ENCODE results near the gene KIF26A. TPM values are rescaled to one million over a fixed set of nuclear protein-coding genes. Genes with fewer than 3 reads are reported as not detected.

KIF26A gene
- total RNA-seq, 1 donor from 2014 or later: 5.9 TPM

DNA sequence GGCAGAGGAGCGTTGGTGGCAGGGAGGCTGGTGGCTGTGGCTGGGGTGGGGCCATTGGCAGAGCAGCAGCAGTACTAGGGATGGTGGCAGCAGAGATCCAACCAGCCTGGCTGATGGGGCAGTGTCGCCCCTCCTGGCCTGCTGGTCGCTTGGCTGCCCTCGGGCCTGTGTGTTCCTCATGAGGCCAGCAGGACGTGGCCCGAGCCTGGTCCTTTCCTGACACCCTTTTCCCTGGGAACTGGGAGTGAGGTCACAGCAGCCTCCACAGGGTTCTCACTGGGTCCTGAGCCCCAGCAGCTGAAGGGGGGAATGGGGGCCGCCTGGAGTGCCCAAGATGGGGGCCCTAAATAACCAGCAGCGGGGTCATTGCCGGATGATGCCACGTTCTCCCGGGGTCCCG, 46.1 kb downstream of the KIF26A start:
- Mint-ChIP-seq H3K4me3 (ENCODE audit: unreplicated experiment) (no peak overlapping the region), H3K9me3 (ENCODE audit: unreplicated experiment) (peaks cover 6% of the 10 kb centered on the region), H3K4me1 (ENCODE audit: low read depth, unreplicated experiment) (no peaks in the 10 kb centered on the region), H3K27me3 (ENCODE audit: unreplicated experiment) (peaks cover 4% of the 10 kb centered on the region), H3K27ac (ENCODE audit: unreplicated experiment) (no peak overlapping the region), H3K36me3 (ENCODE audit: unreplicated experiment) (no peaks in the 10 kb centered on the region)
- TF ChIP-seq, protein P1, sequence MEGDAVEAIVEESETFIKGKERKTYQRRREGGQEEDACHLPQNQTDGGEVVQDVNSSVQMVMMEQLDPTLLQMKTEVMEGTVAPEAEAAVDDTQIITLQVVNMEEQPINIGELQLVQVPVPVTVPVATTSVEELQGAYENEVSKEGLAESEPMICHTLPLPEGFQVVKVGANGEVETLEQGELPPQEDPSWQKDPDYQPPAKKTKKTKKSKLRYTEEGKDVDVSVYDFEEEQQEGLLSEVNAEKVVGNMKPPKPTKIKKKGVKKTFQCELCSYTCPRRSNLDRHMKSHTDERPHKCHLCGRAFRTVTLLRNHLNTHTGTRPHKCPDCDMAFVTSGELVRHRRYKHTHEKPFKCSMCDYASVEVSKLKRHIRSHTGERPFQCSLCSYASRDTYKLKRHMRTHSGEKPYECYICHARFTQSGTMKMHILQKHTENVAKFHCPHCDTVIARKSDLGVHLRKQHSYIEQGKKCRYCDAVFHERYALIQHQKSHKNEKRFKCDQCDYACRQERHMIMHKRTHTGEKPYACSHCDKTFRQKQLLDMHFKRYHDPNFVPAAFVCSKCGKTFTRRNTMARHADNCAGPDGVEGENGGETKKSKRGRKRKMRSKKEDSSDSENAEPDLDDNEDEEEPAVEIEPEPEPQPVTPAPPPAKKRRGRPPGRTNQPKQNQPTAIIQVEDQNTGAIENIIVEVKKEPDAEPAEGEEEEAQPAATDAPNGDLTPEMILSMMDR (IDR thresholded peaks at IDR 0.05; ENCODE audit: partially characterized antibody, unreplicated experiment): no peak
- no peak for DNase-seq

DNA sequence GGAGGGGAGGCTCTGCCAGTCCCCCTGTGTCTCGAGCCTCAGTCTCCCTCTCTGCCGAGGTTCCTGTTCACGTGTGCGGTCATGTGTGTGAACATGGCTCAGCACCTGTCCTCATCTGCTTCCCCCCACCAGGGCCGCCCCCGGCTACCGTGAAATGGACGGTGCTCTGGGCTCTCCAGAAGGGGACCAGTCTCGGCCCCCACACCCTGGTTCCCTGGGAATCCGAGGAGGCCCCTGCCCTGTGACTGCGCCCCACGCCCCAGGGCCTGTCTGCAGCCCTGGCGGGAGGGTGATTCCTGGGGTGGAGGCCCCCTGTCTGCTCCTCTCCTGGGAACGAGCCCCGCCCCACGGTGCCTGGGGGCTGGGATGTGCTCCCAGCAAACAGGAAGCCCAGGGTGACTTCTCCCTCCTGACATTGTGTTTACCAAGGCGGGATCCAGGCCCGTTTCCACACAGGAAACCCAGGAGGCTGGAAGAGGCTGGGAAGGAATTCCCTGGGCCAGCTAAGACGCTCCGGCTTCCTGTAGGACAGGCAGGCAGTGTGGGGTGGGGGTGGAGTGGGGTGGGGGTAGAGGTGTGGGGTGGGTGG, 46.6 kb downstream of the KIF26A start:
- peaks cover 5% of the 10 kb centered on the region for H3K27me3 Mint-ChIP-seq (ENCODE audit: unreplicated experiment)
- no peaks in the 10 kb centered on the region for H3K4me1 Mint-ChIP-seq (ENCODE audit: low read depth, unreplicated experiment)
- no peak overlapping the region for H3K27ac Mint-ChIP-seq (ENCODE audit: unreplicated experiment)
- H3K36me3 Mint-ChIP-seq (ENCODE audit: unreplicated experiment): no peaks in the 10 kb centered on the region
- no peak overlapping the region for H3K4me3 Mint-ChIP-seq (ENCODE audit: unreplicated experiment)
- TF ChIP-seq, protein P1 (IDR thresholded peaks at IDR 0.05; ENCODE audit: partially characterized antibody, unreplicated experiment): no peak
- DNase-seq: no peak
- H3K9me3 Mint-ChIP-seq (ENCODE audit: unreplicated experiment): peaks cover 5% of the 10 kb centered on the region

DNA sequence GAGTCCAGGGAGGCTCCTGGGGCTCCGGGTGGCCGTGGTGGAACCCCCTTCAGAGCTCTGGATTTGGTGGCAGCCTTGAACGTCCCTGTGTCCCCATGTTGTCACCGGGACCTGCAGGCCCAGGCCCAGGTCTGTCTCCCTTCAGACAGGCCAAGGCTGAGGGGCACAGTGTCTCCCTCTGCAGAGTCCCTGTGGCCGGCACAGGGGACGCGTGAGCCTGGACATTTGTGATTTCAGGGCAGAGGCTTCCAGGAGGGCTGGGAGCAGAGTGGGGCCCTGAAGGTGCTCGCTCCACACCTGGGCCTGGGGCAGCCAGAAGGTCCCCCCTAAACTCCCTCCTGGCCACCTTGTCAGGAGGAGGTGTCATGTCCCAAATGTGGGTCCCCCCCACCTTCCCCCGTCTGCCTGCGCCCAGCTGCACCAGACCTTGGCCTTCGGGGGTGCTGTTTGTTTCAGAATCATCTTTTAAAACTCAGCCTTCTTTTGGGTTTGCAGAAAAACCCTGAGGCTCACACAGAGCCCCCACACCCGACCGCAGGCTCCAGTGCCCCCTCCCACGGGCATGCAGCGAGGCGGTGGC, 47.6 kb downstream of the KIF26A start:
- no peak overlapping the region for H3K27ac Mint-ChIP-seq (ENCODE audit: unreplicated experiment)
- peaks cover 3% of the 10 kb centered on the region for H3K9me3 Mint-ChIP-seq (ENCODE audit: unreplicated experiment)
- H3K27me3 Mint-ChIP-seq (ENCODE audit: unreplicated experiment): peaks cover 4% of the 10 kb centered on the region
- DNase-seq: no peak
- H3K4me3 Mint-ChIP-seq (ENCODE audit: unreplicated experiment): no peak overlapping the region
- H3K4me1 Mint-ChIP-seq (ENCODE audit: low read depth, unreplicated experiment): no peaks in the 10 kb centered on the region
- TF ChIP-seq, protein P1 (IDR thresholded peaks at IDR 0.05; ENCODE audit: partially characterized antibody, unreplicated experiment): no peak
- no peaks in the 10 kb centered on the region for H3K36me3 Mint-ChIP-seq (ENCODE audit: unreplicated experiment)

DNA sequence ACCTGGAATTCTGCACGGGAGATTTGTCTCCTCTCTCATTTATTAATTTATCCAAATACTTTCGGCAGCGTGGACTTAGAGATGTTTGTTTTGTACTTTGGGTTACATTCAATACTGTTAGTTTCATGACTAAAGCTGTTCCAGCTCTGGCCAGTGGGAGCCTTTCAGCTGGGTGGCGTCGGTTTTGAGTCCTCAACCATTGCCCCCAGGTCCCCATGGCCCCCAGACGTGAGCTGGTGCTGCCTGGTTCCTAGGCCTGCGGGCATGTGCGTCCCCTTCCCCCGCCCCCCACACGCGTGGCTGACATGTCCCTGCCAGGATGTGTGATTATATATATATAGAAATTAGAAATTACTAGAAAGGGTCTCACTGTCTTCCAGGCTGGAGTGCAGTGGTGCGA, 48.2 kb downstream of the KIF26A start:
- Mint-ChIP-seq H3K36me3 (ENCODE audit: unreplicated experiment) (no peaks in the 10 kb centered on the region), H3K9me3 (ENCODE audit: unreplicated experiment) (peaks cover 3% of the 10 kb centered on the region)
- DNase-seq: no peak

More for the DNA sequence above, 48.2 kb downstream of the KIF26A start:
- Mint-ChIP-seq H3K4me1 (ENCODE audit: low read depth, unreplicated experiment) (no peaks in the 10 kb centered on the region), H3K4me3 (ENCODE audit: unreplicated experiment) (no peak overlapping the region), H3K27me3 (ENCODE audit: unreplicated experiment) (peaks cover 4% of the 10 kb centered on the region), H3K27ac (ENCODE audit: unreplicated experiment) (no peak overlapping the region)
- TF ChIP-seq, protein P1 (IDR thresholded peaks at IDR 0.05; ENCODE audit: partially characterized antibody, unreplicated experiment): no peak

Data from glutamatergic neuron (in vitro differentiated cells).